Parathyroid adenoma (tissue), 2 donors: ENCODE measurements around the gene BCAS4.
"Not testable (repeated sequence)": the region's sequence is repeated elsewhere in the genome, so short reads cannot be mapped to it uniquely, and the experiment has no call there.

Experiments
- H2AFZ ChIP-seq: fragments of 300-600 bp; sonication (generic); one replicate; pipeline ENCODE4 v1.7.0; 2017; ENCODE audit warnings: antibody characterized with exemption, mild to moderate bottlenecking
- H3K27ac ChIP-seq: fragments of 300-600 bp; sonication (generic); one replicate; pipeline ENCODE4 v1.7.0; 2017
- H3K27me3 ChIP-seq: fragments of 300-600 bp; sonication (generic); one replicate; pipeline ENCODE4 v1.7.0; 2017; ENCODE audit warnings: low read length; ENCODE audit not compliant: control insufficient read depth, insufficient read depth
- H3K36me3 ChIP-seq: fragments of 300-600 bp; sonication (generic); one replicate; pipeline ENCODE4 v1.7.0; 2017; ENCODE audit warnings: low read length; ENCODE audit not compliant: control insufficient read depth, insufficient read depth
- H3K4me1 ChIP-seq: fragments of 300-600 bp; sonication (generic); one replicate; pipeline ENCODE4 v1.7.0; 2017; ENCODE audit warnings: control low read depth
- H3K4me2 ChIP-seq: fragments of 300-600 bp; sonication (generic); one replicate; pipeline ENCODE4 v1.7.0; 2017; ENCODE audit warnings: low read length
- H3K4me3 ChIP-seq: fragments of 300-600 bp; sonication (generic); one replicate; pipeline ENCODE4 v1.7.0; 2017; ENCODE audit warnings: low read depth, low read length
- H3K79me2 ChIP-seq: fragments of 300-600 bp; sonication (generic); one replicate; pipeline ENCODE4 v1.7.0; 2017; ENCODE audit warnings: control low read depth
- H3K9ac ChIP-seq: fragments of 300-600 bp; sonication (generic); one replicate; pipeline ENCODE4 v1.7.0; 2017; ENCODE audit warnings: mild to moderate bottlenecking
- H3K9me3 ChIP-seq: fragments of 300-600 bp; sonication (generic); one replicate; pipeline ENCODE4 v1.7.0; 2017; ENCODE audit warnings: low read length; ENCODE audit not compliant: control insufficient read depth
- TF ChIP-seq, protein P1 (sequence below): fragments of 300-600 bp; sonication (generic); IDR thresholded peaks from one replicate; pipeline ENCODE4 v1.7.0; 2017; ENCODE audit warnings: antibody characterized with exemption, mild to moderate bottlenecking
- donor health status: primary hyperparathyroidism.

Gene BCAS4

GRCh38 chr20:50799176-50799889 lies 4.5 kb downstream of the BCAS4 start:
- no peak overlapping the region for H2AFZ ChIP-seq
- no peaks in the 10 kb centered on the region for H3K36me3 ChIP-seq
- H3K27me3 ChIP-seq, result no peaks in the 10 kb centered on the region
- TF ChIP-seq, protein P1, sequence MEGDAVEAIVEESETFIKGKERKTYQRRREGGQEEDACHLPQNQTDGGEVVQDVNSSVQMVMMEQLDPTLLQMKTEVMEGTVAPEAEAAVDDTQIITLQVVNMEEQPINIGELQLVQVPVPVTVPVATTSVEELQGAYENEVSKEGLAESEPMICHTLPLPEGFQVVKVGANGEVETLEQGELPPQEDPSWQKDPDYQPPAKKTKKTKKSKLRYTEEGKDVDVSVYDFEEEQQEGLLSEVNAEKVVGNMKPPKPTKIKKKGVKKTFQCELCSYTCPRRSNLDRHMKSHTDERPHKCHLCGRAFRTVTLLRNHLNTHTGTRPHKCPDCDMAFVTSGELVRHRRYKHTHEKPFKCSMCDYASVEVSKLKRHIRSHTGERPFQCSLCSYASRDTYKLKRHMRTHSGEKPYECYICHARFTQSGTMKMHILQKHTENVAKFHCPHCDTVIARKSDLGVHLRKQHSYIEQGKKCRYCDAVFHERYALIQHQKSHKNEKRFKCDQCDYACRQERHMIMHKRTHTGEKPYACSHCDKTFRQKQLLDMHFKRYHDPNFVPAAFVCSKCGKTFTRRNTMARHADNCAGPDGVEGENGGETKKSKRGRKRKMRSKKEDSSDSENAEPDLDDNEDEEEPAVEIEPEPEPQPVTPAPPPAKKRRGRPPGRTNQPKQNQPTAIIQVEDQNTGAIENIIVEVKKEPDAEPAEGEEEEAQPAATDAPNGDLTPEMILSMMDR, result no peak
- no peaks in the 10 kb centered on the region for H3K9me3 ChIP-seq
- no peak overlapping the region for H3K4me2 ChIP-seq
- H3K9ac ChIP-seq, result no peak overlapping the region
- H3K4me1 ChIP-seq, result no peaks in the 10 kb centered on the region
- H3K27ac ChIP-seq, result no peak overlapping the region
- H3K4me3 ChIP-seq, result no peak overlapping the region
- H3K79me2 ChIP-seq, result peaks cover 23% of the 10 kb centered on the region

GRCh38 chr20:50799890-50800550 lies 5.2 kb downstream of the BCAS4 start:
- no peaks in the 10 kb centered on the region for H3K9me3 ChIP-seq
- H3K4me2 ChIP-seq, result no peak overlapping the region
- no peaks in the 10 kb centered on the region for H3K4me1 ChIP-seq
- no peak overlapping the region for H3K9ac ChIP-seq
- no peaks in the 10 kb centered on the region for H3K27me3 ChIP-seq
- TF ChIP-seq, protein P1, result no peak
- H3K4me3 ChIP-seq, result no peak overlapping the region
- H3K27ac ChIP-seq, result no peak overlapping the region
- peaks cover 23% of the 10 kb centered on the region for H3K79me2 ChIP-seq
- H2AFZ ChIP-seq, result no peak overlapping the region
- no peaks in the 10 kb centered on the region for H3K36me3 ChIP-seq

- H3K4me3 ChIP-seq, H3K4me1 ChIP-seq, H2AFZ ChIP-seq, H3K9ac ChIP-seq, H3K27ac ChIP-seq, H3K9me3 ChIP-seq, H3K36me3 ChIP-seq, H3K4me2 ChIP-seq, H3K27me3 ChIP-seq: not testable (repeated sequence)
- H3K79me2 ChIP-seq, result peaks cover 21% of the 10 kb centered on the region
Observed at GRCh38 chr20:50800986-50801746, 6.3 kb downstream of the BCAS4 start.

DNA sequence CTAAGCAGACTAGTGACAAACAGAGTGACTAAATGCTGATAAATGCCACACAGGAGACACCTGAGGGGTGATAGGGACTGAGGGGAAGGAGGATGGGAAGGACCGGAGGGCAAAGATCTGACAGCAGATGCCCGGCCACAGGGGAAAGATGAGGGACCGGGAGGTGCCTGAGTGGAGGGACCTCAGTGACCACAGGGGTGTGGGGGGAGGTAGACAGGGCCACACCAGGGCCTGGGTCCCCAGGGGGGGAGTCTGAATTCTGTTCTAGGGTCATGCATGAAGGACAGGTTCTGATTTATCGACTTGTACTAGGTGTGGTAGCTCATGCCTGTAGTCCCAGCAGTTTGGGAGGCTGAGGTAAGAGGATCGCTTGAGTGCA lies 6.9 kb downstream of the BCAS4 start:
- peaks cover 23% of the 10 kb centered on the region for H3K79me2 ChIP-seq
- no peaks in the 10 kb centered on the region for H3K36me3 ChIP-seq
- no peak overlapping the region for H3K4me3 ChIP-seq
- no peaks in the 10 kb centered on the region for H3K27me3 ChIP-seq
- no peak overlapping the region for H2AFZ ChIP-seq
- no peak overlapping the region for H3K27ac ChIP-seq
- H3K4me1 ChIP-seq, result no peaks in the 10 kb centered on the region
- no peak overlapping the region for H3K4me2 ChIP-seq
- H3K9me3 ChIP-seq, result no peaks in the 10 kb centered on the region
- TF ChIP-seq, protein P1, result no peak
- no peak overlapping the region for H3K9ac ChIP-seq

DNA sequence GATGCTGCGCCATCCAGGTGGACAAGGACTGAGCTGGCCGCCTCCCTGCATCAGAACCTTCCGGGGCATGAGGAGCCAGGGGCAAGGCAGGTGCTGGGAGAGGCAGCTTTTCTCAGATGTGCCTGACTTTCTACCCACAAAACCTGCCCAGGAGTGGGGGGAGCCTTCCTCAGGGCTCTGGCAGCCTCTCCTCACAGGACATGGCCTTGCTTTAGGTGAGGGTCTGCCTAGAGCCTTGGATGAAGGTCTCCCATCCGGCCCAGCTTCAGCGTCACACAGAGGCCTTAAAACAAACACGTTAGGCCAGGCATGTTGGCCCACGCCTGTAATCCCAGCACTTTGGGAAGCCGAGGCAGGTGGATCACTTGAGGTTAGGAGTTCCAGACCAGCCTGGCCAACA lies 7.4 kb downstream of the BCAS4 start:
- TF ChIP-seq, protein P1, result no peak
- Histone ChIP-seq H3K79me2 (peaks cover 25% of the 10 kb centered on the region), H2AFZ (no peak overlapping the region), H3K27me3 (no peaks in the 10 kb centered on the region), H3K4me2 (no peak overlapping the region), H3K9me3 (no peaks in the 10 kb centered on the region), H3K4me1 (no peaks in the 10 kb centered on the region), H3K36me3 (no peaks in the 10 kb centered on the region), H3K4me3 (no peak overlapping the region), H3K27ac (no peak overlapping the region), H3K9ac (no peak overlapping the region)
